HG02885 (cell line): ENCODE results near the gene PARN.

Experiments used
- ATAC-seq: cut with Tn5 transposase; IDR thresholded peaks from one replicate; pipeline ENCODE4 v1.9.1; 2021; ENCODE audit warnings: mild to moderate bottlenecking; ENCODE audit not compliant: unreplicated experiment, poor library complexity

Gene PARN

DNA sequence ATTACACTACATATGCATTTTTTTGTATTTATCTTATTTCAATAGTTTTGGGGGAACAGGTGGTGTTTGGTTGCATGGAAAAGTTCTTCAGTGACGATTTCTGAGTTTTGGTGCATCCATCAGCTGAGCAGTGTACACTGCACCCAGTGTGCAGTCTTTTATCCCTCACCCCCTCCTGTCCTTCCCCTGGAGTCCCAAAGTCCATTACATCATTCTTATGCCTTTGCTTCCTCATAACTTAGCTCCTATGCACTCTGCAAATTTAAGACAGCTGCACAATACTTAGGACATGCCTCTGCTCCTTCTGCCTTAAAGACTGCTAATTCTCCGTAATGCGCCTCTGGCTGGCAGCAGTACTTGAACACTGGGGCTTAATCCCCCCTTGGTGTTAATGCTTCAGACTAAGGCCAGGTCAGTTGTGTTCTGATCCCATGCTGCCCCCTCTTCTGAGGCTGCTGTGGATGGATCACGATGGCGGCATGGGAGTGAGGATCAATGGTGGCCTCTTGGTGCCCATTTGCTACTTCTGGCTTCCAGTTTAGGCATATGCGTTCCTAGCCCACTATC, 146.2 kb downstream of the PARN start:
- ATAC-seq: no peak

DNA sequence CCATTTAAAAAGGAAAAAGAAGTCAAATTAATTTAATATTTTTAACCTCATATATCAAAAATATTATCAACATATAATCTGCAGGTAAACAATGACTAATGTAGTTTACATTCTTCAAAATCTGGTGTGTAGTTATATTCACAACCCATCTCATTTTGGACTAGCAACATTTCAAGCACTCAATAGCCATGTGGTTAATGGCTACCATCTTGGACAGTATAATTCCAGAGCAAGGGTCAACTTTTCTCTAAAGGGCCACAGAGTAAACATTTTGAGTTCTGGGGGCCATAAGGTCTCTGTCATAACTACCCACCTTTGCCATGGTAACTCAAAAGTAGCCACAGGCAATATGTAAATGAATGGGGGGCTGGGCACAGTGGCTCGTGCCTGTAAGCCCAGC, 153.9 kb downstream of the PARN start:
- no peak for ATAC-seq

DNA sequence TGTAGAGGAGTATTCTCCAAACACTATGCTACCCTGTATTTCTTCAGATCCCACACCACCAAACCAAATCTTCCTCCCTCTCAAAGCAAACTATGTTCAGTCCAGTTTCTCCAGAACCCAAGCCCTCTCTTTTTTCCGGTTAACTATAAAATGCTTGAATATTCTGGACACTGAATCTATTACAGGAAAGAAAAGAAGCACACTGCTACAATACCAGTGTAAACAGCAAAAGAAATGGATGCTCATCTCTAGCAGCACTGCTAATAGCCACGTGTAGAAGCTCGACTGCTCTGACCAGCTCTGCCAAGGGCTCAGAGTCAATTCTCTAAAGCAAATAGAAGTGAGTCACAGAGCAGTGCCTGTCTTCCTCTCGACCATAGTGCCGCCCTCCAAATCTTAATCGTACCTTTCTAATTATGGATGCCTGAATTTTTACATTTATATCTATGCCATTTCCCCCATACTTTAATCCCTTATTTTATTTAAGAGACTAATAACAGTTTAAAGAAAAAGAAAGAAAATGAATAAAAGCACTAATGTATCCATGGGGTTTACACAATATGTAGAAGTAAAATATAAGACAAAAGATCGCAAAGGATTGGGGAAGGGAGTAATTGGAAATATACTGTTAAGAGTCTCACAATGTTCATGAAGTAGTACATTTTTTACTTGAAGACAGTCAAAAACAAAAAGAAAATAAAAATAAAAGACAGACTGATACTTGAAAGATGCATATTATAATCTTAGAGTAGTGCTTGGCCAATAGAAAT, 154.5 kb downstream of the PARN start:
- no peak for ATAC-seq

DNA sequence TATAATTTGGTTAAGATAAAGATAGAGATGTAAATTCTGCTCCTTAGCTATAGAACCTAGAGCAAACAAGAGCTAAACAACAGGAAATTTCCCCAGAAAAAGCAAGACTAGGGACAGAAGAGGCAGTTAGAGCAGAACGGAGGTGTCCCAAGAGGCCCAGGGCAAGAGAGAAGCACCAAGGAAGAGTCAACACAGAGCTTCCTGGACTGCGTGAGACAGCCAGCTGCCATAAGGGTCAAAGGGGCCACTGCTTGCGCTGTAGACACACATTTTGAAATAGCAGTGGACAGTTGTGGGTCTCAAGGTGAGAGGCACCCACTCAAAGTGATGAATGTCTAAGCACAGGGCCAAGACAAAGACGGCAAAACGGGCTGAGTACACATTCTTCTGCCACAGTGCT, 156.6 kb downstream of the PARN start:
- ATAC-seq: no peak

DNA sequence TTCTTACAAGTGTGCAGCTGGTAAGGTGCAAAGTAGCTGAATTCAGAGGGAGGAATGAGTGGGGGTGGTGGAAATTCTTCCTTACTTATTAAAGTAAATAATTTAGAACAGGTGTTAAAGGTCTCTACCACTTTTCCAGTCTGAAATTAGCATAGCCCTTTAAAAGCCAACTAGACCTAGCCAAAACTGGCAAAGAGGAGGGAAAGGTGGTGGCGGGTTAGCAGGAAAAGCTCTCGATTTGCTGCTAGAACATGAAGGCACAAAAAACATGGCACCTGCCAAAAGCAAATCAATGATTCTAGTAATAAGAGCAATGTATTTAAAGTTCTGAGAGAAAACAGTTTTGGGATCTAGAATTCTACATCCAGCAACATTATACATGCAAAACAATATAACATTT, 157.7 kb downstream of the PARN start:
- no peak for ATAC-seq

DNA sequence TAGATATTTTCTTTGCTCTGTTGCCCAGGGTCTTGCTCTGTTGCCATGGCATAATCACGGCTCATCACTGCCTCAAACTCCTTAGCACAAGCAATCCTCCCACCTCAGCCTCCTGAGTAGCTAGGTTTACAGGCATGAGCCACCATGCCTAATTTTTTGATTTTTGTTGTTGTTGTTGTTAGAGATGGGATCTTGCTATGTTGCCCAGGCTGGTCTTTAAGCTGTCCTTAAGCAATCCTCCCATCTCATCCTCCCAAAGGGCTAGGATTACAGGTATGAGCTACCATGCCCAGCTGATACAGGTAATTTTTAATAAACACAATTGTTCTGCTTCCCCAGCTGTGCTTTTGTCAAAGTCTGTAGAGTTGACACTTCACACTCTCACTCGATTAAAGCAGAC, 159.3 kb downstream of the PARN start:
- ATAC-seq: no peak

DNA sequence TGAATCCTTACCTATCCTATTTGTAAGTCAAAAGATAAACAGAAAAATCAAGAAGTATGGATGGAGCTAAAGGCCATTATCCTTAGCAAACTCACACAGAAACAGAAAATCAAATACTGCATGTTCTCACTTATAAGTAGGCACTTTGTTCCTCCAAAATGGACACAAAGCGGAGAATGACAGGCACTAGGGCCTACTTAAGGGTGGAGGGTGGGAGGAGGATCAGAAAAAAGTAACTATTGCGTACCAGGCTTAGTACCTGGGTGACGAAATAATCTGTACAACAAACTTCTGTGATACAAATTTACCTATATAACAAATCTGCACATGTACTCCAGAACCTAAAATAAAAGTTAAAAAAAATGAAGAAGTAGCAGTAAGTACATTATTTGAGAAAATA, 164.3 kb downstream of the PARN start:
- no peak for ATAC-seq

DNA sequence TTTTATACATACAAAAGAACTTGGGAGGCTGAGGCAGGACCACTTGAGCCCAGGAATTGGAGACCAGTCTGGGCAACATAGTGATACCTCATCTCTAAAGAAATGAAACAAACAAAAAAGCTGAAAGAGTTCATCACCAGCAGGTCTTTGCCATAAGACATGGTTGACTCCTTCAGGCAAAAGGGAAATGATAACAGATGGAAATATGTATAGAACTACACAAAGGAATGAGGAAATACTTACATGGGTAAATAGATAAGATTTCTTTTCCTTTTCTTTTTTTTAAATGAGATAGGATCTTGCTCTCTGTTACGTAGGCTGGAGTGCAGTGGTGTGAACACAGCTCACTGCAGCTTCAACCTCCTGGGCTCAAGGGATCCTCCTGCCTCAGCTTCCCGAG, 165.3 kb downstream of the PARN start:
- ATAC-seq: no peak

DNA sequence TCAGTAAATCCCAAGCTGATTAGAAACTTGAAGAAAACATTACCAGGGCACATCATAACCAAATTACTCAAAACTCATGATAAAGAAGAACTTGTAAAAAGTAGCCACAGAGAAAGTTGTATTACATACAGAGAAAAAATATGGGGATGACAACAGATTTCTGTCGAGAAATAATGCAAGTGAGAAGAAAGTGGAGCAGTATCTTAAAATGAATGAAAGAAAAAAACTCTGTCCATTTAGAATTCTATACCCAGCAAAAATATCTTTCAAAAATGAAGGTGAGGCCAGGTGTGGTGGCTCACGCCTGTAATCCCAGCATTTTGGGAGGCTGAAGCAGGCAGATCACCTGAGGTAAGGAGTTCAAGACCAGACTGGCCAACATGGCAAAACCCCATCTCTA, 165.9 kb downstream of the PARN start:
- no peak for ATAC-seq

DNA sequence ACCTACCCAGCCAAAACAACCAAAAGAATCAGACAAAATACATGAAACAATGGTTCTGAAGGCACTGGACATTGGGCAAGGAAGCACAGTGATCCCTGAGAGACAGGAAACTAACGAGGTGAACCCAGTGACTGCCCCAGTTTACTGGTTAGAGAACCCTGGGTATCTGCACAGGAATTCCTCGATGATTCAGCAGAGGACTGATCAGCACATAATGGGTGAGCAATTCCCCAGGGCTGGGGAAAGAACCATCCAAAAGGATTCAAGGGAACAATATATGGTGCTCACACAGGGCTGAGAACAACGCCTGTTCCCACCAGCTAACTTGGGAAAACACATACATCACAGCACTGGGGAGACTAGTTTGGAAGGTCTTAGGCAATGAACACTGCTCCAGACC, 167.2 kb downstream of the PARN start:
- ATAC-seq: no peak

DNA sequence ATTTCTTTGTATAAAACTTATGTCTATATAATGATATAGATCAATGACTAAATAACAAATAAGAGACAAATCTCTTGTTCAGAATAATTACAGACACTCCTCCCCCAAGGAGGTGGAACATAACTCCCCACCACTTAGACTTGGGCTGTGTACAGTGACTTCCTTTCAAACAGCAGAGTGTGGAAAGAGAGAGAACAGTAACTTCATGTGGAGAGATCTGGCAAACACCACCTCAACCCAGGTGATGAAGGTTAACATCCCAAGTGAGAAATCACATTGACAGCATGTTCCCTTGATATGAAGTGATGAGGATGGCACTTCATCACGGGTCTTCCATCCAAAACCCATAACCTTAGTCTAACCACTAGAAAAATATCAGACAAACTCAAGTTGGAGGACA, 169.3 kb downstream of the PARN start:
- no peak for ATAC-seq

DNA sequence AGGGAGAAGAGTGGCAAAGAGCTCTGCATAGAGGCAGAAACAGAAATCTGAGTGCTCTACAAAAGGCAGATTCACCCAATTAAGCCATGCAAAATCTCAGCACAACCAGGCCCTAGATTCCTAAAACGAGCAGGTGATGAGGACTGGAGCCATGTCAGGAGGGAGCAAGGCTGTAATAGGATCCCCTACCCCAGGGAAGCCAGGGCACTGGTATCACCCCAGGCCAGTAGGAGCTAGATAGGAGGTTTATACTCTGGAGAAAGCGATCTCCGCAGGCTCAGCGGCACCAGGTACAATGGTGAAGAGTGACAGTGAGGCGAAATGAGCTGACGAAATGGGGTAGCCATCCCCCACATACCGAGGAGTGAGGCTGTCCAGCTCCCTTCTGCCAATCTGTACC, 171.5 kb downstream of the PARN start:
- no peak for ATAC-seq

DNA sequence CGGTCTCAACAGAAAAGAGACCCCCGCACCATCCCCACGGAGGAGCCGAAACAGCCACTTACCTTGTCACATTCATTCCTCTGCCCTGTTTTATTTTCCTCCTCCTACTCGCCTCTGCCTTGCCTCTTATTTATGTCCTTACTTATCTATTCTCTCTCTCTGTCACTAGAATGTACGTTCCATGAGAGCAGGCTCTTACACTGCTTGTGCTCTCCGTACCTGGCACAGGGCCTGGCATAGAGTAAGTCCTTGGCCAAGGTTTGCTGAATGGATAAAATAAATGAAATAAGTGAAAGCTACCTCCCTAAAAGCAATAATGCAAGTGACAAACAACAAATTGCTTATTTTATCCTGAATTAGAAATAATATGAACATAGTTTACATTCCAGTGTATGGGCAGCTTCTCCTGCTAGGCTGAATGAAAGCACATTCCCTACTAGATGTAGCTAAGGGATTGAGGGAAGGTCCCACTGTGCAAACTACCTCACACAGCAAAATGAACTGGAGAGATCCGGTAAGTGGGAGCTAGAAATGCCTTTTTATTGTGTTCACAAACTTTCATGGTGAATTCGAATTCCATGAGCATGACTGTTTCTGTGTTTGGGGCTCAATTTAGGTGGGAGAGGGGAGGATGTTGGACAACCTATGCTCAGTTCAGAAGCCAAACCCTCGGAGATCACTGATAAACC, 173.1 kb downstream of the PARN start:
- no peak for ATAC-seq

DNA sequence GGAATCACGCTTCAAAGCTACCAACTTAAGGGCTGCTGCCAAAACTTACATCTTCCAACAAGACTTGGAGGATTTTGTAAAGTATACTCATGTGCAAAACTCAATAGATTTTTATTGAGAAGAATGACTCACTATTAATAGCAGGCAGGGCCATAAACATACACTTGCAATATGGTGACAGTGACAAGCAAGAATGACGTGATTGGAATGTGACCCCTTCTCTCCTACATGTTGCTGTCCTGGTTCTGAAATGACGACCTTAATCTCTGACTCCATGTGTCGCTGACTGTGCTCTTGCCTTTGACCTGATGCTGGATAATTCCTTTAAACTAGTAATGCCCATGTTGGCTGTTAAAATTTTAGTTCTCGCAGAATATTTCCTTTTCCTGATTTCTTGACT, 174.5 kb downstream of the PARN start:
- ATAC-seq: no peak

DNA sequence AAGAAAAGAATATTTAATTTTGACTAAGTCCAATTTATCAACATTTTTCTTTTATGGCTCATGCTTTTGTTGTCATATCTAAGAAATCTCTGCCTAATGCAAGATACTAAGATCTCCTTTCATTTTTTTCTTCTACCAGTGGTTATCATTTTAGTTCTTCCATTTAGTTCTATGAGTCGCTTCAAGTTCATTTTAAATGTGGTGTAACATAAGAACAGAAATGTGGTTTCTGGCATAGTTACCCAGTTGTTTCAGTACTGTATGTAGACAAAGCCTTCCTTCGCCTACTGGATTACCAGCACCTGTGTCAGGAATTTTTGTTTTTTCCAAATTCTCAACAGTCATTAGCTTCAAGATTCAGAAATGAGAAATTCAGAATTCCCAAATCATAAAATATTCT, 175.7 kb downstream of the PARN start:
- no peak for ATAC-seq

DNA sequence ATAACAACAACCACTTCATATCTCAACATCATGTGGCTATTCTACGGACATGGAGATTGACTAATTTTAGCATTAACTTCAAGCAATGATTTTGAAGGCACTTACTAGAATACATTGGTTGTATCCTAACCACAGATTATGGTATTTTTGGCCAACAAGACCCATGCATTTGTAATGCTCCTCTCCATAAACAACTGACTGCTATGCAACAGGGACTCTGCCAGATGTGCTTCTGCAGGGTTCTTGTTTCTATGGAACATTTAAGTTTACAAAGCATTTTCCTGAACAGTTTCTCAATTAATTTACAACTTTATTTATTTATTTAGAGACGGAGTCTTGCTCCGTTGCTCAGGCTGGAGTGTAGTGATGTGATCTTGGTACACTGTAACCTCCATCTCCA, 178.0 kb downstream of the PARN start:
- no peak for ATAC-seq

DNA sequence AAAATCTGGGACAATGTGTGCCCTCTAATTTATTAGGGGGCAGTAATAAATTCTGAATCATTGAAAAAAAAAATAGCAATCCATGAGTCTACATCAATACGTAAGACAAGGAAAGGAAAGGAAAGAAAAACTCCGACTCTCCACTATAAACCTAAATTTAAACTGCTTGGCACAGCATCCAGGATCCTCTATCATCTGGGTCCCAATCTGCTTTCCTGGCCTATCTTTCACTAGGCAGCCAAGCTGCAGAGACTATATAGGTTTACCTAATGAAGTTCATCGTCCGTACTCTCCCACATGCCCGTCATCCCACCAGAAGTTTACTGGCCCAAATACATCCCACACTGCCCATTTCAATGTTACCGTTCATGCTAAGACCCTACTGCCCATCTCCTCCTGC, 179.2 kb downstream of the PARN start:
- no peak for ATAC-seq

DNA sequence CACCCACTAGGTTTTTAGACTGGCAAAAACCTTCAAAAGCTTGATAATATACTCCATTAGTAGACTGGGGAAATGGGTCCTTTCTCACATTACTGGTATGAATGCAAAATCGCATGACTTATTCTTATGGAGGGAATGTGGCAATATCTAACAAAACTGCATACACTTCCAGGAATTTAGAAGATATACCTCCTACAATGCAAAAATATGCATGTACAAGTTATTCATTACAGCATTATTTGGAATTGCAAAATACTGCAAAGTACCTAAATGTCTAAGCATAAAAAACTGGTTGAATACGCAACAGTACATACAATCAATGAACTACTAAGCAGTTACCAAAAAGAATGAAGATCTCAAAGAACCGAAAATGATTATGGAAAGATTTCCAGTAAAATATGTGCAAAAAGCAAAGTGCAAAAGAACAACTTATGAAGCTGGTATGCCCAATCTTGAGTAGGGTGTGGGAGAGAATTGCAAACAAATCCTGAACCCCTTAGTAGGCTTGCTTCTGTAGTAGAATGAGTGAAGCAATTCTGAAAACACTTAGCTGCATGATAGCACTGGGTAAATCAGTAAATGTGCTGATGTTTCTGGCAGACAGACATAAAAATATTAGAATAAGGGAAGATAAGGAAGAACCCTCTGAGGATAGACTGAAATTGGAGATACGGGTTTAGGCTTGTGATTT, 180.1 kb downstream of the PARN start:
- ATAC-seq: no peak

DNA sequence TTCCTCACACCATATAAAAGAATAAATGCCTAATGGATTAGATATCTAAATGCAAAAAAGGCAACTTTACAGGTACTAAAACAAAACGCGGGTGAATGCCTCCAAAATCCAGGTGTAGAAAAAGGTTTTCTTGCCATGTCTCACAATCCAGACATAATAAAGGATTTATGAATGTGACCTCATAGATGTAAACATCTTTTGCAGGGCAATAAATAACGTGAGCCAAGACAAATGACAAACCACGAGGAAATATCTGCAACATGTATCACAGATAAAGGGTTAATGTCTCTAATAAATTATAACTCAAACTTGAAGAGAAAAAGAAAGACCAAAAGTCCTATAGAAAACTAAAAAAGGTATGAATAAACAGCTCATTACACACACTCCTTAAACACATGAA, 180.7 kb downstream of the PARN start:
- ATAC-seq: no peak

DNA sequence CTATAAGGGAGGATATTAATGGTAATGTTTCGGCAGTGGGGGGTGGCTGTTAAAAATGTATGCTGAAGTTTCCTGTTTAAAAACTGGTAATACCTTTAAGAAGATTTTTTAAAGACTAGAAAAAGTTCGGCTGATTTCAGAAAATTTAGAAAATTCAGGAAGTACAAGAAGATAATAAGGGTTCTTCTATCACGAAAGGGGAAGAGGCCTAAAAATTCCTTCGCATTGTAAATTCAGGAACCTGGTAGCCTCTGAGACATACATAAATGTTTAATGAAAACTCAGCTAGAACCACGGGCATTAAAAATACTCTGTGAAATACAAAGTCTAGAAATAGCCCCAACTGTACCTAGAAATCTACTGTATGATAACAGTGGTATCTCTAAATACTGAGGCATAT, 181.2 kb downstream of the PARN start:
- ATAC-seq: no peak

DNA sequence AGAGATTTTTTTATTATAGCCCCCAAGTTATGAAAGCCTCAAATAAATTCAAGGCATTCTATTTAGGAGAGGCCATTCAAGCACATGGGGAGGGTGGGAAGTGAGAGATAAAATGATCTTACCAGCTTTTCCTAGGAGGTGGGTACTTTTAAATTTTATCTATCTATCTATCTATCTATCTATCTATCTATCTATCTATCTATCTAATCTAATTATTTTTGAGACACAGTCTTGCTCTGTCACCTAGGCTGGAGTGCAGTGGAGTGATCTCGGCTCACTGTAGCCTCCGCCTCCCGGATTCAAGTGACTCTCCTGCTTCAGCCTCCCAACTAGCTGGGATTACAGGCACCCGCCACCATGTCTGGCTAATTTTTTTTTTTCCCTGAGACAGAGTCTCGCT, 182.3 kb downstream of the PARN start:
- no peak for ATAC-seq
